HG03442 (cell line): ENCODE results near the gene MLANA.

Experiments used
- ATAC-seq: cut with Tn5 transposase; IDR thresholded peaks from one replicate; pipeline ENCODE4 v1.9.1; 2021; ENCODE audit warnings: mild to moderate bottlenecking, moderate library complexity; ENCODE audit not compliant: unreplicated experiment

Gene MLANA

GRCh38 chr9:5953743-5954707, 63.3 kb downstream of the MLANA start:
- ATAC-seq: no peak

GRCh38 chr9:5957166-5957565, 66.5 kb downstream of the MLANA start:
- ATAC-seq: no peak

GRCh38 chr9:5958273-5958672, 67.6 kb downstream of the MLANA start:
- ATAC-seq: no peak
